ENCODE results near the gene RARRES2. TPM values are rescaled to one million over a fixed set of nuclear protein-coding genes. Genes with fewer than 3 reads are reported as not detected.
A peak's percentile ranks its signal among the peaks of the same experiment; 100 is the strongest.
"Not testable (repeated sequence)": the region's sequence is repeated elsewhere in the genome, so short reads cannot be mapped to it uniquely, and the experiment has no call there.

The RARRES2 gene
- 100 to 1,000 TPM in 1 of 3 donors, 10 to 100 TPM in 2; 82.6 to 202 (median 98.9) TPM for total RNA-seq
- long read RNA-seq, donor 1, transcript RARRES2-201 (6 exons, 740 nt) = major isoform, 98 of 131 reads
- long read RNA-seq, donor 1, transcript RARRES2-202 (5 exons, 1,618 nt) = minor isoform, 27 of 131 reads
- long read RNA-seq, donor 1, partial matches to known transcripts = 0 of 131 reads
- long read RNA-seq, donor 1, other reads (novel, unspliced or antisense) = 5 of 131 reads
- long read RNA-seq, donor 2, transcript RARRES2-201 (6 exons, 740 nt) = major isoform, 42 of 67 reads
- long read RNA-seq, donor 2, transcript RARRES2-202 (5 exons, 1,618 nt) = minor isoform, 12 of 67 reads
- long read RNA-seq, donor 2, partial matches to known transcripts = 3 of 67 reads
- long read RNA-seq, donor 2, other reads (novel, unspliced or antisense) = 6 of 67 reads

DNA sequence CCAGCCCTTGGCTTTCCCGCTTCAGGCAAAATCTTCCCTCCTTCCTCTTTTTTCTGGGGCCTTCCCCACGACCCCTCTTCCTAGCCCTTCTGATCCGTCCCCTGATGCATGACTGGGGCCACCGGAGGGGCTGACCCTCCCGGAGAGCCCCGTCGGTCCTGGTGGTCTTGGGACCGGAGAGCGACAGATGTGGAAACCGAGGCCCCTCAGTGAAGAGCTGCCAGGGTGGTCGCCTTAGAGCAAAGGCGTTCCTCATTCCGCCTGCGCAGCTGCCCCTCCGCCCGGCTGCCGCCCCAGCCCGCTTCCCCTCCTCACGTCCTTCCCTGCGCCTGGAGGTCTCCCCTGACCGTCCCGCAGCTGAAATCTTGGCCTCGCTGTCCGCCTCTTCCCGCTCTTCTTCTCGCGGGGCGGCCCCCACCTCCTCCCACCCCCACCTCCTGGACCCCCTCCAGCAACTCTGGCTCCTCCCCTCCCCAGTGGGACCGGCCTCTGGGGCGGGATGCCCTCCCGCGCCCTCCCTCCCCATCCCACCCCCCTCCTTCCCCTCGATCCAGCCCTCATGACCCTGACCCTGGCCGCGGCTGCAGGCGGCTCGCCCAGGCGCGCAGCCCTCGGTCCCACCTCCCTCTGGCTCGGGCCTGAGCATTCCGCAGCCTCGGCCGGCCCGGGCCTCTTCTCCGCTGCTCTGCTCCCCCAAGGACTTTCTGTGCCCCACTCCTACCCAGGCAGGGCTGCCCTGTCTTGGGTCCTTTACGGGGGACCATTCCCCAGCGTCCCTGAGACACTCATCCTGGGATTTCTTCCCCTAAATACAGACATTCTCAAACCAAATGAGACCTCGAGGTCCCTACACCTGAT lies at the start of gene RARRES2:
TSS of gene RARRES2 (minus strand) at position 367 of the 858 bp plus-strand sequence. CDS start 1,020 bp downstream, outside the sequence.
- TF ChIP-seq, protein P1, sequence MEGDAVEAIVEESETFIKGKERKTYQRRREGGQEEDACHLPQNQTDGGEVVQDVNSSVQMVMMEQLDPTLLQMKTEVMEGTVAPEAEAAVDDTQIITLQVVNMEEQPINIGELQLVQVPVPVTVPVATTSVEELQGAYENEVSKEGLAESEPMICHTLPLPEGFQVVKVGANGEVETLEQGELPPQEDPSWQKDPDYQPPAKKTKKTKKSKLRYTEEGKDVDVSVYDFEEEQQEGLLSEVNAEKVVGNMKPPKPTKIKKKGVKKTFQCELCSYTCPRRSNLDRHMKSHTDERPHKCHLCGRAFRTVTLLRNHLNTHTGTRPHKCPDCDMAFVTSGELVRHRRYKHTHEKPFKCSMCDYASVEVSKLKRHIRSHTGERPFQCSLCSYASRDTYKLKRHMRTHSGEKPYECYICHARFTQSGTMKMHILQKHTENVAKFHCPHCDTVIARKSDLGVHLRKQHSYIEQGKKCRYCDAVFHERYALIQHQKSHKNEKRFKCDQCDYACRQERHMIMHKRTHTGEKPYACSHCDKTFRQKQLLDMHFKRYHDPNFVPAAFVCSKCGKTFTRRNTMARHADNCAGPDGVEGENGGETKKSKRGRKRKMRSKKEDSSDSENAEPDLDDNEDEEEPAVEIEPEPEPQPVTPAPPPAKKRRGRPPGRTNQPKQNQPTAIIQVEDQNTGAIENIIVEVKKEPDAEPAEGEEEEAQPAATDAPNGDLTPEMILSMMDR (IDR thresholded peaks at IDR 0.05) = no peak
- peaks cover 42% of the 10 kb centered on the region for H3K4me1 ChIP-seq (ENCODE audit: low read depth)
- peaks cover 6% of the 10 kb centered on the region for H3K9me3 ChIP-seq
- DNase-seq = peak in 2 of 3 donors; percentile 34 to 67
- intact Hi-C loops (cut with DNase I, micrococcal nuclease) = no loop called here
- H3K36me3 ChIP-seq (ENCODE audit: low read depth) = no peaks in the 10 kb centered on the region
- ATAC-seq = peak; percentile 17
- peak within 1 kb of the TSS; percentile 24 for H3K4me3 ChIP-seq

DNA sequence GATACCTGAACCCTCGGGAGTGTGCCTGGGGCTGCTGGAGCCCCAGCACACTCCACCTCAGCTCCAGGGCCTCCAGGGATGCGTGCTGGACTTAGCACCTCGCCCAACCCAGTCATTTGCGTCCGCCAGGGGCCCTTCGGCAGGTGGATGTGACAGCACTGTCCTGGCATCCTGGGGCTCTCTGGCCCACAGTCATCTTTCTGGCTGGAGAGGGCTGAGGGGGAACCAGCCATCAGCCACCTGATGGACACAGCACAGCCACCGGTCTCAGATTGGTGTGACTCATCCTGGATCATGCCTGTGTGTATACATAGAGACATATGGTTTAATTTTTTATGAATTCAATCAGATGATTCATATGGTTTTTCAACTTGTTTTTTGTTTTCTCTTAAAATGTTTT lies 48.8 kb upstream of the RARRES2 start:
- intact Hi-C loops (cut with DNase I, micrococcal nuclease) = no loop called here
- peaks cover 12% of the 10 kb centered on the region for H3K4me1 ChIP-seq (ENCODE audit: low read depth)
- no peak overlapping the region for H3K4me3 ChIP-seq
- ATAC-seq (no peak), DNase-seq (peak in 1 of 3 donors; percentile 28)
- TF ChIP-seq, protein P1 (IDR thresholded peaks at IDR 0.05) = no peak
- H3K9me3 ChIP-seq = no peaks in the 10 kb centered on the region
- no peaks in the 10 kb centered on the region for H3K36me3 ChIP-seq (ENCODE audit: low read depth)

DNA sequence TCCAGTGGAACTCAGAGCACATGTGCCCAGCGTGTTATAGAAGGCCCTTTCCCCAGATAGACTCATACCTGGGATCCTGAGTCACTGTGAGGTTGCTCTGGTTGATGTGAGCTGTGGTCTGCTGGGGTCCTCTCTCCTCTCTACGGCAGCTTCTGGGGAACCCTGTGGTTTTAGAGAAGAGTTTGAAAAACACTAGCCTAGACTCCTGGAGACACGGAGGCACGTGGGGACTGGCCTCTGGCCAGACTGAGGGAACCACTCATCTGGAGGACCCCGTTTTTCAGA lies 48.0 kb upstream of the RARRES2 start:
- peaks cover 16% of the 10 kb centered on the region for H3K4me1 ChIP-seq (ENCODE audit: low read depth)
- no peak for ATAC-seq
- no peaks in the 10 kb centered on the region for H3K36me3 ChIP-seq (ENCODE audit: low read depth)
- DNase-seq = no peak
- H3K4me3 ChIP-seq = no peak overlapping the region
- intact Hi-C loops (cut with DNase I, micrococcal nuclease) = no loop called here
- no peaks in the 10 kb centered on the region for H3K9me3 ChIP-seq
- TF ChIP-seq, protein P1 (IDR thresholded peaks at IDR 0.05) = no peak

DNA sequence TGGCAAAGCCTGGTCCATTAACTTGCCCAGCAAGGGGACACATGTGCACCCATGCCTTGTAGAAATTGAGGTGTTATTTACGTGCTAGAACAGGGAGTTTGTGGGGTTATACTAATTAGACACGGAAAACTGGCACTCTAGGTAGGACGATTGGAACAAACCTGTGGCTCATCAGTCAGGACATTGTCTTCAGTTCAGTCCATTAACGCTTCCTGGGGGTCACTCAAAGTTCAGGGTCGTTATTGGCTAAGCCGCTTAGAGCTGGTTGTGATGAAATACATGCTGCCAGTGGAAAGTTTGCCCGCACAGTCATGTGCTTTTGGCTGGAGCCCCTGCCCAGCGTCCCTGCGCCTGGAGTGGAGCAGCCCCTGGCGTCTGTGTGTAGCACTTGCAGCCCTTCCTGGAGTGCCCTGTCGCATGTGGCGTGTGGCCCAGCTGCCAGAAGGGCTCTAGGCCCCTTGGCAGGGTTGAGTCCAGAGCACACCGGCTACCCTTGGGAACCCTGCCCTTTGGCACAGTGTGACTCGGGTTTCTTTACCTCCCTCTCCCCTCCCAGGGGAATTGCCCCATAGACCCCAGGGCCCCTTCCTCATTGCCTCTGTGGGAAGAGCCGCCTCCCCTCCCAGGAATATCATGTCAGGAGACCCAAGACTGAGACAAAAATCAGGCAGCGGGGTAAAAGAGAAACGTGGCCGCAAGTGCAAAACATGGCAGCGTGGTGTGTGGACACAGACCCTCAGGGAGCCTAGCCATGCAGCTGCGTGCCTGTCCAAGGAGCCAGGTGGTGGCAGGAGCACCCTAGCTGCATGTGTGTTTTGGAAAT lies 47.5 kb upstream of the RARRES2 start:
- Histone ChIP-seq H3K4me3 (no peak overlapping the region), H3K36me3 (ENCODE audit: low read depth) (no peaks in the 10 kb centered on the region), H3K9me3 (no peaks in the 10 kb centered on the region), H3K4me1 (ENCODE audit: low read depth) (peaks cover 20% of the 10 kb centered on the region)
- TF ChIP-seq, protein P1 (IDR thresholded peaks at IDR 0.05) = peak; percentile 71
- intact Hi-C loops (cut with DNase I, micrococcal nuclease) = no loop called here
- ATAC-seq (peak; percentile 80), DNase-seq (peak; percentile 75 to 85 (median 84))

DNA sequence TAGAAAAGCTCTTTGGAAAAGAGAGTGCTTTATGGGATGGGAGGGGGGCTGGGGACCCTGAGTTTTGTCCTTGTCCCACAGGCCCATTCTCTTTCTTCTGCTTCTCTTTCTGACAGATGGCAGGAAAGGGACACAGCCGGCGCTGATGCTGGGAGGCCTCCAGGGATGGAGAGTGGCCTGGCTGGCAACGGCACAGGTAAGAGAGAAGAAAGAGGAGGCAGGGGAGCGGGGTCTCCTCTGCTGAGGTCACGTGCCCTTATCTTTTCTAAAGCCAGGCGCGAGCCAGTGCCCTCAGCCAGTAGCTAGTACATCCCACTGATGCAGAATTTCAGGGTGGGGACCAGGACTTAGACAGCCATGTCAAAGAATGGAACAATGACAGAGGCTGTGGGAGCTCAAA lies 46.9 kb upstream of the RARRES2 start:
- H3K4me1 ChIP-seq (ENCODE audit: low read depth) = peaks cover 22% of the 10 kb centered on the region
- ATAC-seq (no peak), DNase-seq (peak in 2 of 3 donors; percentile 27 to 46)
- no peaks in the 10 kb centered on the region for H3K9me3 ChIP-seq
- intact Hi-C loops (cut with DNase I, micrococcal nuclease) = no loop called here
- H3K4me3 ChIP-seq = no peak overlapping the region
- TF ChIP-seq, protein P1 (IDR thresholded peaks at IDR 0.05) = no peak
- no peaks in the 10 kb centered on the region for H3K36me3 ChIP-seq (ENCODE audit: low read depth)

DNA sequence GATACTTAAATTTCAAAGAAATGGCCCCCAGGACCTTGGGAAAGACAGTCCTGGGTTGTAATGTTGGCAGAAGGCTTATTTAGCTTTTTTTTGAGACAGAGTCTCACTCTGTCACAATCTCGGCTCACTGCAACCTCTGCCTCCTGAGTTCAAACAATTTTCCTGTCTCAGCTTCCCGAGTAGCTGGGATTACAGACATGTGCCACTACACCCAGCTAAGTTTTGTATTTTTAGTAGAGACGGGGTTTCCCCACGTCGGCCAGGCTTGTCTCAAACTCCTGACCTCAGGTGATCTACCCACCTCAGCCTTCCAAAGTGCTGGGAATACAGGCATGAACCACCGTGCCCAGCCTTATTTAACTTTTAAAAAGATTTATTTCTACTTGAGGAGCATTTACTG lies 44.5 kb upstream of the RARRES2 start:
- peaks cover 37% of the 10 kb centered on the region for H3K4me1 ChIP-seq (ENCODE audit: low read depth)
- intact Hi-C loops (cut with DNase I, micrococcal nuclease) = not testable (repeated sequence)

More for the DNA sequence above, 44.5 kb upstream of the RARRES2 start:
- ATAC-seq; H3K9me3 ChIP-seq; H3K36me3 ChIP-seq (ENCODE audit: low read depth); H3K4me3 ChIP-seq; DNase-seq: not testable (repeated sequence)
